Muscle of arm (tissue), 14 donors: ENCODE results near the gene YARS2. TPM values are rescaled to one million over a fixed set of nuclear protein-coding genes. Genes with fewer than 3 reads are reported as not detected.

ENCODE experiments used
- DNase-seq: peaks from one replicate; pipeline ENCODE4 v3.0.0-alpha.2; 2013
- long read RNA-seq, 11 donors: transcript quantifications; one replicate each; lab custom pipeline, GENCODE V29; 2026
- polyA plus RNA-seq, 12 donors: library from polyadenylated mRNA; unstranded; fragments of 120-200 nt; gene quantifications; one replicate each; pipeline ENCODE4 v1.2.1, GENCODE V29; 2013; ENCODE audit not compliant: insufficient read length in 12 of 12

The YARS2 gene
- 10 to 100 TPM in 11 of 12 donors, not detected in 1; 17.2 to 30.4 (median 25.2) TPM for polyA plus RNA-seq
- long read RNA-seq, donor 1, transcript YARS2-201 (5 exons, 2,122 nt): major isoform, 14 of 163 reads
- long read RNA-seq, donor 1, partial matches to known transcripts: 149 of 163 reads
- long read RNA-seq, donor 1, other reads (novel, unspliced or antisense): 0 of 163 reads
- long read RNA-seq, donor 2, transcript YARS2-201 (5 exons, 2,122 nt): major isoform, 15 of 15 reads
- long read RNA-seq, donor 2, partial matches to known transcripts: 0 of 15 reads
- long read RNA-seq, donor 2, other reads (novel, unspliced or antisense): 0 of 15 reads
- long read RNA-seq, donor 3, transcript YARS2-201 (5 exons, 2,122 nt): major isoform, 10 of 10 reads
- long read RNA-seq, donor 3, partial matches to known transcripts: 0 of 10 reads
- long read RNA-seq, donor 3, other reads (novel, unspliced or antisense): 0 of 10 reads
- long read RNA-seq, donor 4, transcript YARS2-201 (5 exons, 2,122 nt): major isoform, 5 of 11 reads
- long read RNA-seq, donor 4, partial matches to known transcripts: 6 of 11 reads
- long read RNA-seq, donor 4, other reads (novel, unspliced or antisense): 0 of 11 reads
- long read RNA-seq, donor 5: 0 reads
- long read RNA-seq, donor 6, transcript YARS2-201 (5 exons, 2,122 nt): major isoform, 7 of 7 reads
- long read RNA-seq, donor 6, partial matches to known transcripts: 0 of 7 reads
- long read RNA-seq, donor 6, other reads (novel, unspliced or antisense): 0 of 7 reads
- long read RNA-seq, donor 7, transcript YARS2-201 (5 exons, 2,122 nt): major isoform, 8 of 8 reads
- long read RNA-seq, donor 7, partial matches to known transcripts: 0 of 8 reads
- long read RNA-seq, donor 7, other reads (novel, unspliced or antisense): 0 of 8 reads
- long read RNA-seq, donor 8, transcript YARS2-201 (5 exons, 2,122 nt): major isoform, 5 of 5 reads
- long read RNA-seq, donor 8, partial matches to known transcripts: 0 of 5 reads
- long read RNA-seq, donor 8, other reads (novel, unspliced or antisense): 0 of 5 reads
- long read RNA-seq, donor 9, transcript YARS2-201 (5 exons, 2,122 nt): major isoform, 8 of 8 reads
- long read RNA-seq, donor 9, partial matches to known transcripts: 0 of 8 reads
- long read RNA-seq, donor 9, other reads (novel, unspliced or antisense): 0 of 8 reads
- long read RNA-seq, donor 10, transcript YARS2-201 (5 exons, 2,122 nt): major isoform, 5 of 17 reads
- long read RNA-seq, donor 10, partial matches to known transcripts: 12 of 17 reads
- long read RNA-seq, donor 10, other reads (novel, unspliced or antisense): 0 of 17 reads
- long read RNA-seq, donor 11, transcript YARS2-201 (5 exons, 2,122 nt): major isoform, 13 of 48 reads
- long read RNA-seq, donor 11, partial matches to known transcripts: 35 of 48 reads
- long read RNA-seq, donor 11, other reads (novel, unspliced or antisense): 0 of 48 reads

DNA sequence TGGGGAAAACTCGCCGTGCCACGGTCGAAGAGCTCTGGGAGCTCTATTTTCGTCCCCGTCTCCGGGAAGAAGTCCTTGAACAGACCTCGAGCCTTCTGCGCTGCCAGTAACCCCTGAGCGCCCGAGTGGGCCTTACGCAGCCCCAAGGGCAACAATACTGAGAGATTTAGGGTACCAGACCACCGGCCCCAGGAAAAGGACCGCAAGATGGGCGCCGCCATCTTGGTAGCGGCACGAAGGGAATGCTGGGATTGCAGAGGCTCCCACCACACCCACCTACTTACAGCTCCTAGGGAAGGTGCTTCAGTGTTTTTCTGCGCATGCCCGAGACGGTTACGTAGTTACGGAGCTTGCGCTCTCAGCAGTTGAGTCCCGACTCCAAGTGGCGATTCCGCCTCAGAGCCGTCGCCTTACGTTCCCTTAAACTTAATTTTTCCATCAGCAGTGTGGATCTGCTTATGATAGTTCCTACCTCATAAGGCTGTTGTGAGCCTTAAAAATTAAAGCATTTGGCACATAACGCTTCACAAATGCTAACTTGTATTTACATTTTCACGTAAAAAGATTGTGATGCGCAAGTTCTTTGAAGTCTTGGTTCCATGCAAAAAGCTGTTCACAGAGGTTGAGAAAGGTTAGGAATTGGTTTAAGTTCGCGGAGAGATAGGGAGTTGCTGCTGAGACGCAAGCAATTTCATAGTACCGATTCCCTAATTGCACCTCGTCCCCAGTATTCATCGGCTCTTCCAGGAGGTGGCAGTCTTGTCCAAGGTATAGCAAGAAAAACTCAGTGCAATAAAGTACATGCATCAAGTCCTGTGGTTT lies at the start of gene YARS2:
Gene YARS2, minus strand, starts transcription at position 244 of the 822 bp plus-strand sequence. Its CDS starts 23 bp downstream, at position 221.
- peak; percentile 97 for DNase-seq

DNA sequence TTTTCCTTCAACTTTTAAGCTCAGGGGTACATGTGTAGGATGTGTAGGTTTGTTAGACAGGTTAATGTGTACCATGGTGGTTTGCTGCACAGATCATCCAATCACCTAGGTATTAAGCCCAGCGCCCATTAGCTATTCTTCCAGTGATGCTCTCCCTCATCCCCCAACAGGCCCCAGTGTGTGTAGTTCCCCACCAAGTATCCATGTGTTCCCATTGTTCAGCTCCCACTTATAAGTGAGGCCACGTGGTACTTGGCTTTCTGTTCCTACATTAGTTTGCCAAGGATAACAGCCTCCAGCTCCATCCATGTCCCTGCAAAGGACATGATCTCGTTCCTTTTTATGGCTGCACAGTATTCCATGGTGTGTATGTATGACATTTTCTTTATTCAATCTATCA lies 48.6 kb upstream of the YARS2 start:
- no peak for DNase-seq

DNA sequence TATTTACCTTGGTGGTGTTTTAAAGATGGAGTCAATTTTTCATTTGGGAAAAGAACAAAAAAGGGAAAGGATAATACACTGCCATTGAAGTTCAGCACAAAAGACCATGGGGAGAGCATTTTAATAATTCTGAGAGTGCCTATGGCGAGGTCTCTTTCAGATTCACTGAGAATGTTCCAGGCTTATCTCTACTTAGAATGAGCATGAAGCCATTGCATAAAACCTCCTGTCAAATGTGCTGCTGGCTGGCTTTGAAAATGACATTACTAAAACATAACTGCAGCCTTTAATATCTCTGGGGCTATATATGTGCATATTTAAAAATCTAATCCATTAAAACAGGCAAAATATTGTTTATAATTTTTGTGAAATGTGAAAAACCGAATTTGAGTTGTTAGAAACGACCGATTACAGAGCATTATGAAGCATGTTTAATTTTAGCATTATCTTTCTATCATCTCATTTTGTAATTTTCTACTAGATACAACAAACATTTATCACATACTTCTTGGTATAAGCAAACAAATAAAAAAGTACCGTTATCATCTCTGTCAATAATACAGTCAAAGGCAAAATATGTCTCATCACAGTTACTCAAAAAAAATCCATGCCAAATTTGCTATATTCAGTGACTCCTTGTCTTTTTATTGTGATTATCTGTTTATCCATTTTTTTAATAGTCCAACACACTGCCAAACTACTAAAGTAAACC lies 45.7 kb upstream of the YARS2 start:
- DNase-seq: no peak

DNA sequence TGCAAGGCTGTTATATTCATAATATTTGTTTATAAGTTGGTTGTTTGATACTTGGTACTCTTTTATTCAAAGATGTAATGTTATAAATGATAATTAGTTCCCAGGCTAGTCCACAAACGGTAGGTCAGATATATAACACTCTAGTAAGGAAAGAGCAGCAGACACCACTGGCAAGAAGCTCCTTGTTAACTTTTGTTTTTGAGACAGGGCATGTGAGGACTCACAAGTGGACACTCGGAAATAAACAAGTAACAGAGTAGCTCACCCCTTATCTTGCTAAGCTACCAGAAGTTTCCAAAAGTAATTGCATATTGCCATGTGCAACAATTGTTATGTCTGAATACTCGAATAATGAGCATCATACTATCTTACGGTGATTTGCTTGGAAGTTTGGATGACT lies 38.6 kb upstream of the YARS2 start:
- DNase-seq: no peak

DNA sequence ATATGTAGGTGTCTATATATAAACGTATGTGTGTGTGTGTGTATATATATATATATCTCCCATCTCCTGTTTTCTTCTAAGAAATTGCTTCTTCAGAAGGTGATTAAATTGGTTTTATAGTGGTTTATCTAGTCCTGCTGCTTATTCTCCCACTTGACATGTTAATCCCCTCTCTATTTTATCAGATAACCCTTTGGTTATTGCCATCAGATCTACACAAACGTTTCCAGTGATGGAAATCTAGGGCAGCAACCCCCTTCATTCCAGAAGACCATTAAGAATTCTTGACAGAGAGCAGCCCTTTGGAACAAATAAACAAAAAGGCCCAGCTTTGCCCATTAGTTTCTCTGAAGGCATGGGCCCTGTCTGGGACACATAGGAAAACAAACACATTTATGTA lies 34.2 kb upstream of the YARS2 start:
- DNase-seq: no peak

DNA sequence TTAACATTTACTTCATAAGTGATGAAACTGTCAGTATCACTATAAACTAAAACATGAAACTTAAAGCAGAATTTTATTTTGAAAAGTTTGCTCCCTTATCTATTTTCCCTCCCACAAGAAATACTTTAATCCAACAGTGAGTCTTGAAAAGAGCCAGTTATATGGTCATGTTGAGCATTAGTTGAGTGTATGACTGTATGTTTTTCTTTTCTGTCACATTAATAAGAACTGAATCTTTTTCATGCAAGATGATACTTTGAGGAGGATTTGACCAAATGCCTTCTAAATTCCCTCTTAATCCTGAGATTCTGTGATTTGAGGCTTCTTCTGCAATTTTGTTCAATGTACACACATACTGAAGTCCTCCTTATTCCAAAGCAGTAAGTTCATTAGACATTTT lies 33.7 kb upstream of the YARS2 start:
- no peak for DNase-seq

DNA sequence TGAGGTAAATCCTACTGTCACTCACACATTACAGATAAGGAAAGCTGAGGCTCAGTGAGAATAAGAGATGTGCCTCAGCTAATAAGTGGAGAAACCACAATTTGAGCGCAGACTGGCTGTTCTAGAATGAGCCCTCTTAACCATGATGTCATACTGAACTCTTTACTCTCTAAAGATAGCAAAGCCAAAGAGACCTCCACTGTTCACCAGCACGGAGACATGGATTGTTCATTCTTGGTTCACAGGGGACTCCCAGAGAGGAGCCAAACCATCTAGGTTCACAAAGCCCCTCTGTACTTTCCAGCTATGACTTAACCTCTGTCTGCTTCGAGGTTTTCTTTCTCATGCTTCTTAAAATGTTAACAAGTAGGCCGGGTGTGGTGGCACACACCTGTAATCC lies 32.7 kb upstream of the YARS2 start:
- DNase-seq: no peak

DNA sequence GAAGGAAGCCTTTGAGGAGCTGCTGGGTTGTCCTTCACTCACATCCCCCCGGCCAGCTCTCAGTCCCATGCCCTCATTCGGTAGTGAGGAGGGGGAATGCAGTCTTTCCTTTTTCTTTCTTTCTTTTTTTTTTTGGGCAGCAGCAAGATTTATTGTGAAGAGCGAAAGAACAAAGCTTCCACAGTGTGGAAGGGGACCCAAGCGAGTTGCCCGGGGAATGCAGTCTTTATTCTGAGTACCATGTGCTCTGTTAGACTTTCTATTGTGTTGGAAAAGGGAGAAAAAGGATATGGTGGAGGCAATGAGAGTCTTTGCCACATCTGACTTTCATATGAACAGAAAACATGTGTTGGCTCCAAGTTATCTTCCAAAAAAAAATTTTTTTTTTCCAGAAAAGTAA lies 29.9 kb upstream of the YARS2 start:
- DNase-seq: no peak

DNA sequence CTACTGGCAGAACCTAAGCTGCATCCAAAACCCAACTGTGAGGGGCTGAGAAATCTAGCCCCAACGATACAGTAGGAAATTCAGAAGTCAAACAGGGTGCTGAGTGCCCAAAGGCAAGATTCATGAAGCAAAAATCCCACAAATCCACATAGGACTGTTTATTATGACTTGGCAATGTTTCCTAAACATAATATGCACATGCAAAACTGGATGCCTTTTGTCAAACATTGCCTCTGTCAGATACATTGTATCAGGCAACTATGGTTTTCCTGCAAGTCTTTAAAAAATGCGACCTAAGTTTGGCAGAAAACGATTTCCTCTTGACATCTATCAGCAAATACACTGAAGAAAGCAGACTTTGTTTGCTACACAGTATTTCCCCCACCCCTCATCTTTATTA lies 27.3 kb upstream of the YARS2 start:
- DNase-seq: no peak

DNA sequence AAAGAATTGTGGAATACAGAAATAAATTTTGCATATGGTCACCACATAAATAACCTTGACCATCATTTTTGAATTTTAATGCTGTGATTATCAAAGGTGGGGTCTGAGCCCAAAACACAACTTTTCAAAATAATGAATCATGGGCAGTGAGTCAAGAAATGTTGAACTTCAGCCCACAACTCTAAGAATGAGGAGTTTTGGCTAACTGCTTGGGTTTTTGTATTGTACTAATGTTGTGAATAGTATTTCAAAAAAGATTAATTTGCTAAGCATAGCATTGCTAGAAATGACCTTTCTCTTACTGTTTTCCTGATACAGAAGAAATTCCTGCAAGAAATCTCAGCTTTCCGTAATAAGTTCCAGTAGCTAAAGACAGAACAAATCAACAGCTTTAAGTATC lies 24.4 kb upstream of the YARS2 start:
- peak; percentile 1 for DNase-seq

DNA sequence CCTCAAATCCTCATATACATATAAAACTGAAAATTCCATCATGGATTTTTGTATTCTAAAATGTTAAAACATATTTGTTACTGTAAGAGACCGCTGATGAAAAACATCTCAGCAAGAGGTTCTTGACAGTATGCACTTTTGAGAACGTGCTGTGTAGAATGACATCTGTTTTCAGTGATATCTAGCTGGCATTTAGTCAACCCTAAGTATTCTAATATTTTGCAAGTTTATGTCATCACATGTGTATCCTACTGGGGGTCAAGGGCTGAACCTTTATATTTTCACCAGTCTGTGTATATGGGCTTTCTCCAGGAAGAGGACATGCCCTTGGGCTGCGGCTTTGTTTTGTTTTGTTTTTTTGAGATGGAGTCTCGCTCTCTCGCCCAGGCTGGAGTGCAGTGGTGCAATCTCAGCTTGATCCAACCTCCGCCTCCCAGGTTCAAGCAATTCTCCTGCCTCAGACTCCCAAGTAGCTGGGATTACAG lies 22.0 kb upstream of the YARS2 start:
- DNase-seq: no peak

DNA sequence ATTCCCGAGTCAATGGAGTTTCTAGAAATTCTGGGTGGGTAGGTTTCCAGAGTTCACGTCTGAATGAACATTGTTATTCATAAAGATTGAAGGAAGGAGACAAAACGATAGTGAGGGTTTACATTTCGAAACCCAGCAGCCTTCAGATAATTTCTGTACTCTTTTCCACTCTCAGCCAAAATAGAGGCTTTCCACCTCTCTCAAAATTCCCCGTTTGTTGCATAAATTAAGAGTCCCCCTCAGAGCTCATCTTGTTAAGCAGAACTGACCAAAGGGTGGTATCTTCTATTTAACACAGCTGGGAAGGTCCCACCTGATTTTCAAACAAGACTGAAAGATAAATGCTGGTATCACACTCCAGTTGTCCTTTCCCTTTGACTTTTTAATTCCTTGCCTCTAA lies 21.5 kb upstream of the YARS2 start:
- DNase-seq: no peak

DNA sequence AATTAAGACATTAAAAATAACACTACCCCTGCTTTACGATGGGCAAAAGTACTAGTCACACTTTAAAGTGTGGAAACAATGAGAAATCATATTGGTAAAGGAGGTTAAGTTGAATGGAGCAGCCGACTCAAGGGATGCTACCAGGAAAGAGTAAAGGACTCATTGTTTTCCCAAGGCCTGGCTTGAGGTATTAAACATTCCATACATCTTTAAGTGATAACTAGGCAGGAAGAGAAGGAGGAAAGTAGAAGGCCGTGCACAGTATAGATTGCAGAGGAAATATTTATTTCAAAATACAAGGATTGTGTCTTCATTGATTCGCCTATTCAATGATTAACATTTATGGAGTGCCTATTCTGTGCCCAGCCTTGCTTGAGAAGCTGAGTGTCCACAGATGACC lies 20.6 kb upstream of the YARS2 start:
- no peak for DNase-seq

DNA sequence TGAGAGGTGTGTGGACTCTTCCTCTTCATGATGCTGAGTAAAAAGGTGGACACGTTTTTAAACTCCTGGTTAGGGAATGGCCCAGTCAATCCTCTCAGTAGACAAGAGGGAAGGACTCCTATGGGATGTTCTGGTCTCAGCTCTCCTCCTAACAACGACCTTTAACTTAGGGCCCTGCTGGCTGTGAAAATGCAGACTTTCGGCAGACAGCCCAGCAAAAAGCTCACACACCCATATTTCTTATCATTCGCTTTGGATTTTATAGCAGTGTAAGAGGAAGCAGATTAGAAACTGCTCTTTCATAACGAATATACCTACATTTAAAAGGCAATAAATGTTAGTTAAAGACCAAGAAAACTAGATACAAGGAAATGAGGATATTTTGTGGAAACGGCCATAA lies 18.0 kb upstream of the YARS2 start:
- DNase-seq: no peak

DNA sequence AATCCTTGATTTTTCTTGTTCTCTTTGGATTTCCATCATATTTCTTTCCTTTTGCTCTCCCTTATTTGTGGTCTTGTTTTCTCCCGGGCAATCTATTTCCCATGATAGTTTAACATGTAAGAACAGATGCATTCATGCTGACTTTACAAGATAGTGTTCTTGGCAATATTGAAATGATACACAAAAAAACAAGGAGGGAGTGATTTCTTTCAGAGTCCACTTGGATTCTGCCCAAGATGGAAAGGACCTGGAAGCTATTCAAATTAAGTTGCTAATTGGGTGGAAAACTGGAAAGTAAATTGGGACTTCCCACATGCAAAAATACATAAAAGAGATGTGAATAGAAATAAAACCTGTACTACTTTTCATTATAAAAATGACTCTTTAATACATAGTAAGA lies 14.4 kb upstream of the YARS2 start:
- no peak for DNase-seq

DNA sequence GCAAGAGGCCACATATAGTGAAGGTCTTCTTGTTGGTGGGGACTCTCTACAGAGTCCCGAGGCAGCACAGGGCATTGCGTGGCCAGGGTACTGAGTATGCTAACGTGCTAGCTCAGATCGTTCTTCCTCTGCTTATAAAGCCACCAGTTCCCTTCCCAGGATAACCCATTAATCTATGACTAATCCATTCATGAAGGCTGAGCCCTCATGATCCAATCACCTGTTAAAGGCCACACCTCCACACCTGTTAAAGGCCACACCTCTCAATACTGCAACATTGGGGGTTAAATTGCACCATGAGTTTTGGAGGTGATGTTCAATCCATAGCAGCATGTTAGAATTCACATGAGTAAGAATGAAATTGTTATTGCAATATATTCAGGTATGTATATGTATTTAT lies 12.8 kb upstream of the YARS2 start:
- no peak for DNase-seq

DNA sequence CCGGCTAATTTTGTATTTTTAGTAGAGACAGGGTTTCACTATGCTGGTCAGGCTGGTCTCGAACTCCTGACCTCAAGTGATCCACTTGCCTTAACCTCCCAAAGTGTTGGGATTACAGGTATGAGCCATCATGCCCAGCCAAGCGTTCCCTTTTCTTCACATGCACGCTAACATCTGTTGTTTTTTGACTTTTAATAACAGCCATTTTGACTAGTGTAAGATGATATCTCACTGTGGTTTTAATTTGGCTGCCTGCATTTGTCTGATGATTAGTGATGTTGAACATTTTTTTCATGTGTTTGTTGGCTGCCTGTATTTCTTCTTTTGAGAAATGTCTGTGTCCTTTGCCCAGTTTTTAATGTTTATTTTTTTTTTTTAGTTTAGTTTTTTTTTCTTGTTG lies 10.2 kb upstream of the YARS2 start:
- DNase-seq: no peak

DNA sequence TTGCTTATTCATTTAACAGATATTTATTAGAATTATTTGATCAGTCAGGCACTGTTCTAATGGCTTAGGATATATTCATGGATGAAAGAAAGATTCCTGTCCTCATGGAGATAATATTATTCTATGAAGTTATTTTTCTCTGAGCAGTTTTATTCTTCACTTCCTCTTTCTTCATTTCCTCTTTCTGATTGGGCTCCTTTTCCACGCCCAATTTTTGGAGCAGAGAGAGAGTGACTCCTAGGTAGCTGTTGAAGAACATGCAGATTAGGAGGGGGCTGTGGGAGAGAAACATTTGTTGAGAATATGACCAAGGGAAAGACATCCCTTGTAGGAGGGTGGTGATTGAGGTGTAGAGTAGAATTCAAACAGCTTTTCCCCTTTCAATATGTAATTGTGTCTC lies 6.0 kb upstream of the YARS2 start:
- DNase-seq: no peak

DNA sequence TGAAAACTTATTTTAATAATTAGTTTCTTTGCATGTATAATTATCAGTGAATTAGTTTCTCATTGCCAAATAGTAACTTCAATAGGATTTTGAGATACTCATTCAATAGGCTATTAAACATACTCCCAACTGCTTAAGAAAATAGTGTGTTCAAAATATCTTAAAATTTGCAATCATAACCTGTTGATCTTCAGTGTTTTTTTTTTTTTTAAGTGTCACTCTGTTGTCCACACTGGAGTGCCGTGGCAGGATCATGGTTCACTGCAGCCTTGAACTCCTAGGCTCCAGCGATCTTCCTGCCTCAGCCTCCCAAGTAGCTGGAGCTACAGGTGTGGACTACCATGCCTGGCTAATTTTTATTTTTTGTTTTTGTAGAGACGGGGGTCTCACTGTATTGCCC lies 1.5 kb upstream of the YARS2 start:
- DNase-seq: no peak

DNA sequence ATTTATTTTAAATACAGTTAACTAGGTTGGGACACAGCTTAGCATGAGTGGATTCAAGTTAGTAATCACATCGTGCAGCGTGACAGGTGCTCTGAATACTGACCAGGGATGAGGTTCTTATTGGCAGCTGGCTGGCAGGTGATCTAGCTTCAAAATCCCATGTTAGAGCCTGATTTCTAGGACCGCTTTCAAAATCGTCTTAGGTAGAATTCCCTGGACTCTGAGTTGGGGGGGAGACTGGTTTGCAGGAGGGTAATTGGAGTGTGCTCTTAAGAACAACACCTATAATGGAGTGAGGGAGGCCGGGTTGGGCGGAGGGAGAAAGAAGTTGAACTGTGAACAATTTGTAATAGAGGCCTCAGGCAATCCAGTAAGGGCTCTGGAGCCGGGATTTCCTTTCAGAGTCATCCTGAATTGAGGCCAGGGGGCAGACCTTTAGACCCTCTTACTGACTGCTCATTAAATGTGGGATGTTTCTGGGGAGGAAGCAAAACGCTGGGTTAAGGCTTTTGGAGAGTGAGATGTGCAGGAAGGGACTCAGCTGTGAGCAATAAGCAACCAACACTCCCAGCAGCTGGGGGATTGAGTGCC lies 874 bp upstream of the YARS2 start:
- DNase-seq: no peak
